Measurements from ENCODE around the gene CACNA1S.

The CACNA1S gene

GRCh38 chr1:201001962-201002361 is 110.3 kb downstream of the CACNA1S start:
- no peak overlapping the region for H3K27ac ChIP-seq
- no peak for DNase-seq (ENCODE audit: low read depth, low spot score)

DNA sequence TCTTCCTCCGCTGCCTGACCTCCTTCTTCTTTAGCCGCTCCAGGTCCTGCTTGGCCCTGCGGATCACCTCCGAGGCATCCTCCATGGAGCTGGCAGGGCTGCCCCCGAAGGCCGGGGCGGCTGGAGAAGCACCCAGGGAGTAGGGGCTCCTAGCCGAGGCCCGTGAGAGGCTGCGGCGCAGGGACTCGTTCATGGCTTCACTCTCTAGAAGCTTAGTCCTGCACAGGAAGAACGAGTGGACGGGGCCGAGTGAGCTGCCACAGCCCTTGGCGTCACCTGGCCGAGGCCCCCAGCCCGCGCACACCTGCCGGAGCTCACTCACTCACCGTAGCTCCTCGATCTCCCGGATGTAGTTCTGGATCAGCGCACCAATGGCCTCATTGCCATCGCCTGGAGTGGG is 111.8 kb downstream of the CACNA1S start:
- H3K27ac ChIP-seq, result no peak overlapping the region
- DNase-seq (ENCODE audit: low read depth, low spot score), result no peak

DNA sequence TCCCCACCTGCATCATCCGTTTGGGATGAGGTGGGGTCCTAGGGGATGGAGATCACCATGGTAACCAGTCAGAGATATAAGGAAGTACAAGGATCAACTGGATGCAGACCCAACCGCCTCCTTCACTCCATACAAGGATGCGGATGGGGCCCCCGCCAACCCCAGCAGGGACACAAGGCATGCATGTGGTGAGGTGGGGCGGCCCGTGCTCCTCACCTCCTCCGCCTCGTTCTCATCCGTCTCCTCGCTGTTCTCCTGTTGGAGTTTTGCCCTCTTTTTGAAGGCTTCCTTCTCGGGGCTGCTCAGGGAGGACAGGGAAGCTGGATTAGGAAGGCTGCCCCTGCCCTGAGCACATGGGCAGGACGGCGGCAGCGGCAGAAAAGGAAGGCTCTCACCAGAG is 112.6 kb downstream of the CACNA1S start:
- no peak for DNase-seq (ENCODE audit: low read depth, low spot score)
- H3K27ac ChIP-seq, result no peak overlapping the region

DNA sequence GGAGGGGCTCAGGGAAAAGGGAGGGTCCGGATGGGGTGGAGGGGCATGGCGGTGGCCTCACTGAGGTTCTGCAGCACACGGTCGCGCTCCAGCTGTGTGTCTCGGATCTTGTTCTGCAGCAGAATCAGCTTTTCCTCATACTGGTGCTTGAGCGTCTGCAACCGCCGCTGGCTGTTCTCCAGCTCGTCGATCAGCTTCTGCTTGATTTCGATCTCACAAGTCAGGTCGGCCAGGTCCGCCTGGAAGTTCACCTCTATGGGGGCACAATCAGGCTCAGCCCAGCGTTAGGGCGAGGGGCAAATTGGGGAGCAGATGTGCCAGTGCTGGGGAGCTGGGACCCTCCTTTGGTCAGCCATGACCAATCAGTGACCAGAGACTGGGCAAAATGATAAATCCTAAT is 113.9 kb downstream of the CACNA1S start:
- no peak overlapping the region for H3K27ac ChIP-seq
- DNase-seq (ENCODE audit: low read depth, low spot score), result no peak

DNA sequence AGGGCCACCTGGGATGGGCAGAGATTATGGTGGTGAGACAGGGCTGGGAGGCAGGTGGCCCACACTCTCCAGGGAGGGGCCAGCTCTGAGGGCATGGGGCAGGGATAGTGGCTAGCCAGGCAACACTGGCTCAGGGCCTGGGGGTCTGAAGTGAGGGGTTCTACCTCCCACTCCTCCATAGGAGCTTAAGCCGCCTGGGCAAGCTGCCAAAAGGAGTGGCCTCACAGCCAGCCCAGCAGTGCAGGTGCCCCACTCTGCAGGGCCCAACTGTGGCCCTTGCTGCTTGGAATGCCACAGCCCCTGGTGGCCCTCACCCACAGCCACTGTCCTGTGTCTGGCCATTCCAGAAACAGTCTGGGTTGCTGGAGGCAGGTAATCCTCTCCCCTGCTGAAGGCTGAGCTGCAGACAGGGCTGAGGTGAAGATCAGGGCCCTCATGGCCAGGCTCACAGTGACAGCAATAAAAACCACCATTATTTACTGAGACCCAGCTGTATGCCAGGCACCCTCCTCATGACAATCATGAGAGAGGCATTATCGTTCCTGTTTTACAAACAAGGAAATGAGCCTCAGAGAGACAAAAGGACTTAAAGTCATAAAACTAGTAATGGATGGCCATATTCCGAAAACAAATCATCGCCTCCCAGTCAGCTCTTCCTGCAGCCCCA is 119.7 kb downstream of the CACNA1S start:
- DNase-seq (ENCODE audit: low read depth, low spot score), result no peak
- H3K27ac ChIP-seq, result no peak overlapping the region

- no peak overlapping the region for H3K27ac ChIP-seq
- DNase-seq (ENCODE audit: low read depth, low spot score), result no peak
These were observed 121.1 kb downstream of the CACNA1S start for GRCh38 chr1:200991097-200991614.

DNA sequence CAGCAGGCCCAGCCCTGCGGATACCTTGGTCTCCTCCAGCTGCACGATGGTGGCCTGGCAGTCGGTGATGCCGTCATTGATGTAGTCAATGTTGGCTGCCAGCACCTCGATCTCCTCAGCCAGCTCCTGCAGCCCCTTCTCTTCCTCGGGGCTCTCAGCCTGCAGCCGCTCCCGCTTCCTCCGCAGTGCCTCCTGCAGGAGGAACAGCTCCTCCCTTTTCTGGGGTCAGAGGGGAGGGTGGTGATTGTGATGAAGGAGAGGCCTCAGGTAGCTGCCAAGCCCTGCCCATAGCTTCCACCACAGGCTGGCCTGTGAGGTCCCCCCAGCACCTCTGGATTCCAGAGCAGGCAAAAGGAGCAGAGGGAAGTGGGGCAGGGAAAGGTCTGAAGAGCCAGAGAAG is 122.1 kb downstream of the CACNA1S start:
- H3K27ac ChIP-seq, result no peak overlapping the region
- DNase-seq (ENCODE audit: low read depth, low spot score), result no peak
